Central memory CD8-positive, alpha-beta T cell (primary cell): ENCODE results near the gene RACK1.
A peak's percentile ranks its signal among the peaks of the same experiment; 100 is the strongest.
"Not testable (repeated sequence)": the region's sequence is repeated elsewhere in the genome, so short reads cannot be mapped to it uniquely, and the experiment has no call there.

Source experiments
- ATAC-seq: fragments of 150-1000 bp; cut with Tn5 transposase; replicated peaks from 2 replicates; pipeline ENCODE4 v1.10.0; 2022; ENCODE audit warnings: mild to moderate bottlenecking, moderate FRiP score, moderate number of reproducible peaks; ENCODE audit not compliant: poor library complexity, severe bottlenecking; ENCODE audit errors: extremely low read depth
- DNase-seq, 2 donors: peaks; one replicate each; pipeline ENCODE4 v3.0.0; 2021; ENCODE audit warnings: low spot score in 2 of 2
- H3K27ac Mint-ChIP-seq: one replicate; pipeline ENCODE4 v1.8.0; 2022; ENCODE audit warnings: low read depth, mild to moderate bottlenecking, moderate library complexity, mixed read lengths
- H3K27me3 Mint-ChIP-seq: one replicate; pipeline ENCODE4 v1.8.0; 2022; ENCODE audit warnings: mixed read lengths
- H3K36me3 Mint-ChIP-seq: one replicate; pipeline ENCODE4 v1.8.0; 2022; ENCODE audit warnings: mild to moderate bottlenecking, moderate library complexity, mixed read lengths; ENCODE audit not compliant: insufficient read depth
- H3K4me1 Mint-ChIP-seq: one replicate; pipeline ENCODE4 v1.8.0; 2022; ENCODE audit warnings: mixed read lengths
- H3K4me3 Mint-ChIP-seq: one replicate; pipeline ENCODE4 v1.8.0; 2022; ENCODE audit warnings: mild to moderate bottlenecking, moderate library complexity, mixed read lengths
- H3K9me3 Mint-ChIP-seq: one replicate; pipeline ENCODE4 v1.8.0; 2022; ENCODE audit warnings: mixed read lengths

RACK1 gene

GRCh38 chr5:181222630-181223057 lies 21.1 kb downstream of the RACK1 start:
- Mint-ChIP-seq H3K27ac (peak overlapping the region; percentile 93), H3K4me3 (peak overlapping the region; percentile 90), H3K27me3 (peaks cover 10% of the 10 kb centered on the region), H3K36me3 (peaks cover 62% of the 10 kb centered on the region), H3K9me3 (peaks cover 6% of the 10 kb centered on the region), H3K4me1 (peaks cover 68% of the 10 kb centered on the region)
- ATAC-seq (peak; percentile 6), DNase-seq (no peak)

GRCh38 chr5:181221792-181222629 lies 21.7 kb downstream of the RACK1 start:
- H3K4me1 Mint-ChIP-seq = peaks cover 71% of the 10 kb centered on the region
- H3K36me3 Mint-ChIP-seq = peaks cover 65% of the 10 kb centered on the region
- peak overlapping the region; percentile 90 for H3K4me3 Mint-ChIP-seq
- peaks cover 6% of the 10 kb centered on the region for H3K9me3 Mint-ChIP-seq
- DNase-seq = peak; percentile 96 to 100
- ATAC-seq = peak; percentile 37
- H3K27ac Mint-ChIP-seq = peak overlapping the region; percentile 93
- peaks cover 10% of the 10 kb centered on the region for H3K27me3 Mint-ChIP-seq

- peaks cover 10% of the 10 kb centered on the region for H3K27me3 Mint-ChIP-seq
- peaks cover 68% of the 10 kb centered on the region for H3K36me3 Mint-ChIP-seq
- H3K4me3 Mint-ChIP-seq = peak overlapping the region; percentile 90
- peaks cover 6% of the 10 kb centered on the region for H3K9me3 Mint-ChIP-seq
- ATAC-seq (no peak), DNase-seq (peak in 1 of 2 donors; percentile 78)
- peaks cover 75% of the 10 kb centered on the region for H3K4me1 Mint-ChIP-seq
- H3K27ac Mint-ChIP-seq = peak overlapping the region; percentile 93
These were observed 22.5 kb downstream of the RACK1 start for GRCh38 chr5:181221105-181221791.

DNA sequence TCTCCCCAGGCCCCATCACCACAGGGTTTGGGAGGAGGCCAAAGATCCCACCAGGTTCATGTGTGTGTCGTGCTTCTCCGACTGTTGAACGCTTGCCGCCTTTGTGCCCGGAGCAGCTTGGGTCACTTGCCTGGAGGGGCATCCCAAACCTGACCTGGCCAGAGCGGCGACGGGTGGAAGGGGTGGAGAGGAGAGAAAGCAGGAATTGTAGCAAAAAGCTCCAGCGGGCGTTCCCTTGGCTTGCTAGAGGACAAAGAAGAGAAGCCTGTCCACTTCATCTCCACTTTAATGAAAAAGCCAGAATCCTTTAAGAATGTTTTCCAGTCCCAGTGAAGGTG lies 23.6 kb downstream of the RACK1 start:
- H3K36me3 Mint-ChIP-seq = peaks cover 69% of the 10 kb centered on the region
- H3K9me3 Mint-ChIP-seq = peaks cover 6% of the 10 kb centered on the region
- H3K4me1 Mint-ChIP-seq = peaks cover 71% of the 10 kb centered on the region
- peak overlapping the region; percentile 92 for H3K27ac Mint-ChIP-seq
- peaks cover 10% of the 10 kb centered on the region for H3K27me3 Mint-ChIP-seq
- DNase-seq (no peak), ATAC-seq (no peak)
- H3K4me3 Mint-ChIP-seq = peak overlapping the region; percentile 64

- no peak for ATAC-seq
- Mint-ChIP-seq H3K9me3 (peaks cover 6% of the 10 kb centered on the region), H3K36me3 (peaks cover 69% of the 10 kb centered on the region), H3K4me3 (peak overlapping the region; percentile 64), H3K4me1 (peaks cover 68% of the 10 kb centered on the region), H3K27ac (peak overlapping the region; percentile 92), H3K27me3 (peaks cover 10% of the 10 kb centered on the region)
- DNase-seq = no peak
These were observed 24.2 kb downstream of the RACK1 start for GRCh38 chr5:181219262-181220177.

DNA sequence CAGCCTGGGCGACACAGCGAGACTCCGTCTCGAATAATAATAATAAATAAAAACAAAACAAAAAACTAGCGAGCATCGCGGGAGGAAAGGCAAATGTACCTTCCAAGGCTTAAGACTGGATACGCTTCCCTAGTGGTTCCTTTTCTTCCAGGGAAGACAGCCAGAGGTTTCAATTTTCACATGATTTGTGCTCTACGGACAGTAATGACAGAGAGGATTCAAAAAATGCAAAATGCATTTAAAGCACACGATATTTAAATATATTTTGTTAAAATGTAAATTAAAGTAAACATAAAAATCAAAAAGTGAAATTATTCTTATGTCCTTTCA lies 24.9 kb downstream of the RACK1 start:
- ATAC-seq = no peak
- peak overlapping the region; percentile 85 for H3K27ac Mint-ChIP-seq
- peaks cover 10% of the 10 kb centered on the region for H3K27me3 Mint-ChIP-seq
- peaks cover 61% of the 10 kb centered on the region for H3K4me1 Mint-ChIP-seq
- H3K9me3 Mint-ChIP-seq = peaks cover 6% of the 10 kb centered on the region
- no peak for DNase-seq
- peaks cover 64% of the 10 kb centered on the region for H3K36me3 Mint-ChIP-seq
- peak overlapping the region; percentile 83 for H3K4me3 Mint-ChIP-seq

GRCh38 chr5:181217803-181218062 lies 26.0 kb downstream of the RACK1 start:
- H3K27ac Mint-ChIP-seq = peak overlapping the region; percentile 85
- ATAC-seq (peak; percentile 10), DNase-seq (no peak)
- H3K36me3 Mint-ChIP-seq = peaks cover 54% of the 10 kb centered on the region
- peak overlapping the region; percentile 83 for H3K4me3 Mint-ChIP-seq
- peaks cover 6% of the 10 kb centered on the region for H3K9me3 Mint-ChIP-seq
- peaks cover 10% of the 10 kb centered on the region for H3K27me3 Mint-ChIP-seq
- H3K4me1 Mint-ChIP-seq = peaks cover 55% of the 10 kb centered on the region

- DNase-seq (peak; percentile 45 to 58), ATAC-seq (peak; percentile 27)
- Mint-ChIP-seq H3K27ac (peak overlapping the region; percentile 85), H3K4me3 (peak overlapping the region; percentile 83), H3K36me3 (peaks cover 49% of the 10 kb centered on the region), H3K27me3 (peaks cover 6% of the 10 kb centered on the region), H3K4me1 (peaks cover 50% of the 10 kb centered on the region), H3K9me3 (peaks cover 5% of the 10 kb centered on the region)
These were observed 26.4 kb downstream of the RACK1 start for GRCh38 chr5:181217111-181217802.

DNA sequence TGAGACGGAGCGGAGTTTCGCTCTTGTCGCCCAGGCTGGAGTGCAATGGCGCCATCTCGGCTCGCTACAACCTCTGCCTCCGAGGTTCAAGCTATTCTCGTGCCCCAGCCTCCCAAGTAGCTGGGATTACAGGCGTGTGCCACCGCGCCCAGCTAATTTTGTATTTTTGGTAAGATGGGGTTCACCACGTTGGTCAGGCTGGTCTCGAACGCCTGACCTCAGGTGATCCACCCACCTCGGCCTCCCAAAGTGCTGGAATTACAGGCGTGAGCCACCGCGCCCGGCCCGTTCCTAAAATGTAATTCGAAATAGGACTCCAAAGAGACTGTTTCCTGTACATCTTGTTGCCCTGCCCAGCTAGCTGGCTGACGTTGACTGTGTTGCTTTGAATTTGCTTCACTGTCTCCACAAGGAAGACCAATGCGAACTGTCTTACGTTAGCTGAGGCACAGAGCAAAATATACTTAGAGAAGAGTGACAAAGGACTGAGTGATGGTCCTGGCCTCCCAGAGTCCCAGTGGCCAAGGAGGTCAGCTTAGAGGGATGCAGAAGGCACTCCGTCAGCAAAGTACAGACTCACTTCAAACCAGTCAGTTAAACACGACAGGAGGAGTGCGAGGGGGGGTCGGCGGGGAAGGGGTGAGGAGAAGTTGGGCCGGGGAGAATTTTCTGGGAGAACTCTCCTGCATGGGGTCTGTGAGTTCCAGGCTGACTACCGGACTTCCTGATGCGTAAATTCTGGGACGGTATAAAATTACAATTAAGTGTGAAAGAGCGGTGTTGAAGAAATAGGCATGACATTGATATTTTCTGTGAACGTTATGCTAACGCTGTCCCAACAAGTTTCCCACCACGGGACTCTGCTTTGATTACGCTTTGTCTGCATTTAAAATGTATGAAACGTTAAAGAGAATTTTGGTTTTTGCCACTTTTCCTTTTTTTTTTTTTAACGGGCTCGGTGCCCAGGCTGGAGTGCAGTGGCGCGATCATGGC lies 27.4 kb downstream of the RACK1 start:
- no peak for DNase-seq
- Mint-ChIP-seq H3K36me3 (peaks cover 40% of the 10 kb centered on the region), H3K27ac (peak overlapping the region; percentile 85), H3K9me3 (no peaks in the 10 kb centered on the region), H3K4me1 (peaks cover 41% of the 10 kb centered on the region), H3K27me3 (no peaks in the 10 kb centered on the region), H3K4me3 (peak overlapping the region; percentile 83)
- no peak for ATAC-seq

DNA sequence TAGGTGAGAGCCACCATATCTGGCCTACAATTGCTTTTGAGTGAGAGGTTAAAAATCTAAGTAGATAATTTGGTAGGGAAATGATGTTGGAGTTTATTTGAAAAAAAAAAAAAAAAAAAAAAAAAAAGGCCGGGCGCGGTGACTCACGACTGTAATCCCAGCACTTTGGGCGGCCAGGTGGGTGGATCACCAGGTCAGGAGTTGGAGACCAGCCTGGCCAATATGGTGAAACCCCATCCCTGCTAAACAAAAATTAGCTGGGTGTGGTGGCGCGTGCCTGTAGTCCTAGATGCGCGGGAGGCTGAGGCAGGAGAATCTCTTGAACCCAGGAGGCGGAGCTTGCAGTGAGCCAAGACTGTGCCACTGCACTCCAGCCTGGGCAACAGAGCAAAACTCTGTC lies 29.5 kb downstream of the RACK1 start:
- Mint-ChIP-seq H3K4me1 (peaks cover 24% of the 10 kb centered on the region), H3K36me3 (peaks cover 25% of the 10 kb centered on the region)
- not testable (repeated sequence) for H3K27me3 Mint-ChIP-seq, H3K4me3 Mint-ChIP-seq, ATAC-seq, H3K27ac Mint-ChIP-seq, DNase-seq, H3K9me3 Mint-ChIP-seq

DNA sequence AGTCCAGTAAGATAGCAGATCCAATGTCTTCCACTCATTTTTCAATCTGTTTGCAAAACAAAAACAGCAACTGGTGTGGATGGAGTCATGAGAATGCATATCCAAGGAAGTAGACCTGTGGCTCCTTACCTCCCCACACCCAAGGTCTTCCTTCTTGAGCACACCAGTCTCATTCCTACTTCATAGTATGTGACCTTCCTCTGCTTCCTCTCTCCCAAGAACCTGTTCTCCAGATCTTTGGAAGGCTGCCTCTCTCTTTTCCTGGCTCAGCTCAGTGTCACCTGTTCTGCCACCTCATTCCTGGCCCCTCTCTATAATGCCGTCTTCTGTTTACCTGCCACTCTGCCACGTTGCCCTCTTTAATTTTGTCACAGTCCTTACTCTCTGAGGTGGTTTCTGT lies 30.8 kb downstream of the RACK1 start:
- Mint-ChIP-seq H3K36me3 (peaks cover 22% of the 10 kb centered on the region), H3K27ac (no peak overlapping the region), H3K4me1 (peaks cover 22% of the 10 kb centered on the region), H3K27me3 (no peaks in the 10 kb centered on the region), H3K9me3 (no peaks in the 10 kb centered on the region), H3K4me3 (no peak overlapping the region)
- DNase-seq = no peak
- no peak for ATAC-seq
